NCI-H510A (cell line): ENCODE measurements around the gene SH3BP4.

ENCODE experiments used
- DNase-seq: peaks from one replicate; lab custom pipeline; 2025; lab: John Stamatoyannopoulos, UW

SH3BP4 gene

DNA sequence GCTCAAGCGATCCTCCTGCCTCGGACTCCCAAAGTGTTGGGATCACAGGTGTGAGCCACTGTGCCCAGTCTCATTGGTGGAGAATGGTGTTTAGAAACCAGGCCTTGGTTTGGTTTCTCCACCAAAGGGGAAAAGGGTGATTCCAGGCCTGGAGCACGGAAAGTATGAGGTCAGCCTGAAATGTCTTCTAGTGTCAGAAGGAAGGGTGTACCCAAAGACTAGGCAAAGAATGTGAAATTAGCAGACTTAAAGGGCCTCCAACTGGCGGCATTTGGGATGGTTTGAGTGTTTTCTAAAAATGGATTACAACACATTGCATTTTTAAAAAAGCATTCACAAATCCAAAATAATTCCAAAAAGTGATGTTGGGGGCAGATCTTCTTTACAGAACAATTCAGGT, 139.6 kb downstream of the SH3BP4 start:
- no peak for DNase-seq

DNA sequence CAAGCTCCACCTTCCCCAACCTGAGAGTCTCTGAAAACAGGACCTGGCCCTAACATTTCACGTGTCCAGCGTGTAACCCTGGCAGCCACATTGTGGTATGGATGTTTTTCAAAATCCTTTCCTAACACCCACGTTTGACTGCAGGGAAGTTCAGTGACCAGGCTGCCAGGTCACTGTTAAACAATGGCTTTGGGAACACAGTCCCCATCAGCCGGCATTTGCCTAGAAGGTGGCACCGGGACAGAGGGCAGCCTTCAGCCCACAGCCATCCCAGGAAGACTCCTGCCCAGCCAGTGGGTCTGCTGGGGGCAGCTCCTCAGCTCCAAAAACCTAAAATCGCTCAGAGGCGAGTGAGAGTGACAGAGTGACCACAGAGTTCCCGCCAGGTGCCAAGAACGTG, 140.2 kb downstream of the SH3BP4 start:
- DNase-seq = no peak

DNA sequence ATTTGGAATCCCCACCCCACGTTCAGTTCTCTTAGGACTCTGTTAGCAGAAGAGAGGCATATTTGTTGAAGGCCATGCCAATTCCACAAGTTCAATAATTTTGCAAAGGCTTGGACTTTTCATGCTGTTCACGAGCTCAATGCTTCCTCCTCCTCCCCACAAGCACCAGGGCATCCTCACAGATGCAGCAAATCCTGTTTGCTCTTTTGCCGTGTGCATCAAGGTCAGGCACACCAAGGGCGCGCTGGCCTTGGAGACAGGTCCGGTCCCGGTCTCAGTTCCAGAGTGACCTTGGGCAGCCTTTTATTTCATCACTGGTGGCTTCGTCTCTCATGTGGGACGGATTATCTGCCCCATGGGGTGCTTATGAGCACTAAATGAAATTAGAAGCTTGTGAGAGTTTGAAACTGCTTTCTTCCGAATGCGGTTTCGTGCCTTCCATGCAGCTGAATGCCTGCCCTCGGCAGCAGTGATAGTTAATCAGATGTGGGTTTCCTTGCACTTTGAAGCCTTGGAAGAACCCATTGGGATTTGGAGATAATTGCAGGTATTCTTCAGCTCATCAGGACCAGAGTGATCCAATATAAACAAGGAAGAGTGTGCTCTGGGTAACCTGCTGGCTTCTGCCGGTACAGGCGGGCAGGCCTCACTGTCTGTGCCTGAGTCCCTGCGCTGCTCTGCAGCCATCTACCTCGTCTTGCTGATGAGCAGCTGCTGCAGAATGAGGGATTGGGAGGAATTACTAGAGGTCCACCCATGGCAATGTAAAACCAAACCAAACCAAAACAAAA, 140.8 kb downstream of the SH3BP4 start:
- no peak for DNase-seq

DNA sequence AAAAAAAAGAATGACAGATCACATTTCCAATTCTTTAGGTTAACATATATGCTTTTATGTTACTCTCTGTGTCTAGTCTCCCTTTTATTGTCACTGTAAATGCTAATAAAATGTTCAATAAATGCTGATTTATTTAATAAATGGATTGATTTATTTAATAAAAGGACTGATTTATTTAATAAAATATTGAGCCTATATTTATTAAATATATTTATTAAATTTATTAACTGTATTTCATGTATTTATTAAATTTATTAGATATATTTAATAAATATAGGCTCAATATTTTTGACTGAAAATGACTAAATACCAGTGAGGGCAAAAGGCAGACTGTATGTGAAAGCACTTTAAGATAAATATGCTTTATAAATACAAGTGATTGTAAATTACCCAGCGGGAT, 142.6 kb downstream of the SH3BP4 start:
- DNase-seq = no peak

DNA sequence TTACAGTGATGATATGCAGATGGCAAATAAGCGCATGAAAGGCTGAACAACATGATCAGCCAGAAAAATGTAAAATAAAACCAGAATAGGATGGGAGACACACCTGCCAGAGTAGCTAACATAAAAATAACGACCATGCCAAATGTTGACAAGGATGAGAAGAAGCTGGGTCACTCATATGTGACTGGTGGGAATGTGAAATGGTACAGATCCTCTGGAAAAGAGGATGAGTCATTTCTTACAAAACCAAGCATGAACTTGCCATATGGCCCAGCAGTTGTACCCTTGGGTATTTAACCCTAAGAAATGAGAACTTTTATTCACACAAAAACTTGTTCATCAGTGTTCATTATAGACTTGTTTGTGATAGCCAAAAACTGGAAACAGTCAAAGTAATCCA, 143.8 kb downstream of the SH3BP4 start:
- DNase-seq = no peak

DNA sequence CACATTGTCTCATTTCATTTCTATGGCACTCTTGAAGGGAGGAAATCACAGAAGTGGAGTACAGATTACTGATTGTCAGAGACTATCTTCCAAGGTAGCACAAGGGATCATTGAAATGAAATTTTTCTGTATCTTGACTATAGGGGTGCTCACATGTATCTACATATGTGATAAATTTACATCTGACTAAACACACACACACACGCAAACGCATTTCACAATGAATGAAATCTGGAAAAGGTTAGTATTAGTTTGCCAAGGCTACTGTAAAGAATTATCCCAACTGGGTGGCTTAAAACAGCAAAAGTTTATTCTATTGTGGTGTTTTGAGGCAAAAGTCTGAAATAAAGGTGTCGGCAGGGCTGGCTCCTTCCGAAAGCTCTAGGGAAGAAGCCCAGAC, 144.6 kb downstream of the SH3BP4 start:
- no peak for DNase-seq

DNA sequence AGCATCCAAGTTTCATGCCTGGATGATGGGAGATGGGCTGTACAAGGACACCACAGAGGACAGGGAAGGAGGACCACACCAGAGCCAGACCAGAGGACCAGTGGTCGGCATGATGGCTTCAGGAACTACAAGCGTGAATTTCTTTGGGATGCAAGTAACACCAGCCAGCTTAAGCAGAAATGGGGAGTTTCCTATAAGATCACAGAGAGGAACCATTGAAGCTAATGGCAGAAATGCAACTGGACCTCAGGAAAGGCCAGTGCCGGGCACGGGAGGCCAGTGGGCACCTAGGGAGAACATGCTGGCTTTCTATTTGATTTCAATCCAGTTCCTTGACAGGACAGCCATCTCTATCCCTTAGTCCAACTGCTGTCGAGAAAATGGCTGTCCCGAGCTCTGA, 145.4 kb downstream of the SH3BP4 start:
- DNase-seq = no peak

DNA sequence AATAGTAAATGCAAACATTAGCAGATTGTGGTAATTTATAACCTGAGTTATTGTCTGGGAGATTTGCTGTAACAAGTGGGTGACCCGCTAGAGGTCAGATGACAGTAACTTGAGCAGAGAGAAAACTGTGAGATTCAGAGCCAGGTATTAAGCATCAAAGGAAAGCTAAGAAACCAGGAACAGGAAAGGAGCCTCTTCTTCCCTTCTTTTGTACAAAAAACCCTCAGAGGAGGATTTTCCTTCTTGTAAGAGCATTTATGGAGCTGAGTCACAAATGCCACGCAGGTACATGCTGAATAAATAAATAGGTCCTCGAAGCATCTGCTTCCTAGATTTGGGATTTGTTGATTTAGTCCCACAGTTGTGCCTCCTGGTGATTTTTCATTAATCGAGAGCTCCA, 146.5 kb downstream of the SH3BP4 start:
- no peak for DNase-seq

DNA sequence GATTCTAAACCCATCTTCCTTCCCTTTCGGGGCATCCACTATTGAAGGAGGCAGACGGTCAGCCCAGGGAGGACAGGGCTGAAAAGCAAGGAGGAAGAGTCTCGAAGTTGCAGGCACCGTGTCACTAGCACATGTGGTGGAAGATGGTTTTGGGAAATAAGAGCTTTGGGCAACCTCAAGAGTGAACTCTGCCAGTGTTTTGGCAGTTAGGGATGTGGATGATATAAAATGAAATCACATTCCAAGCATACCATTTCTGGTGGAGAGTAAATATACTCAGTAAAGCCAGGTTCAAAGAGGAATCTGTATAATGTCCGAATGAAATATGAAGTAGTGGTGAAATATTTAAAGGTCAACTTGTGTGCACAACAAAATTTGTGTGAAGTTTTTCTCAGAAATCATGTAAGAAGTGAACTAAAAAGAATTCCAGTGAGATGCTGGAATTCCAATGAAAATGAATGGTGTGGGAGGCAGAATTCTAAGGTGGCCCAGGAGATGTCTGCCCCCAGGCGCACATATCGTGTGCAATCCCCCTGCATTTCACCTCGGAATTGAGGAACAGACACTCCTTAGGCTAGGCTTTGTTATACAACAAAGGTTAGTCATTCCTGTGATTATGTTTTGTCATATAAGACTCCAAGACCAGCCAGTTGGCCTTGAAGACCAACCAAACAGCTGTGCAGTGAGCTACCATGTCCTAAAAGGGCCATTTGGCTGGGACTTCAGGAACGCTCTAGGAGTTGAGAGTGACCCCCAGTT, 147.1 kb downstream of the SH3BP4 start:
- no peak for DNase-seq

DNA sequence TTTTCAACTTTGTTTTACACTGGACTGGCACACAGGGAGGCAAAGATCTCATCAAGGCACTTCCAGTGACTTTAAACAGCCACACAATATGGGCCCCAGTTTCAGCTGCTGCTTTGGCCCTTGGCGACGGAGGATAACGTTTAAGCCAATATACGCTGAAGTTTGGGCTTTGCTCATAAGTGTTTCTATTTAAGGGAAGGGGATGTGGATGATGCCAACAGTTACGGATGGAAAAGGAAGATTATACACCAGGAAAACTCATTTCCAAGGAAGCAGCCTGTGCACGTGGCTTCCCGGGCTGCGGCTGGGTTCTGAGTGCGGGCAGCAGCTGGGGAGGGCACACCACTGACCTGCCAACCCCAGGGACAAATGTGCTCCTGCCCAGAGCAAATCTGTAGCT, 151.1 kb downstream of the SH3BP4 start:
- DNase-seq = no peak
